ENCODE data around the gene GABRR3. TPM values are rescaled to one million over a fixed set of nuclear protein-coding genes. Genes with fewer than 3 reads are reported as not detected.

Gene GABRR3
- polyA plus RNA-seq, 1 donor from 2014 or later: not detected

DNA sequence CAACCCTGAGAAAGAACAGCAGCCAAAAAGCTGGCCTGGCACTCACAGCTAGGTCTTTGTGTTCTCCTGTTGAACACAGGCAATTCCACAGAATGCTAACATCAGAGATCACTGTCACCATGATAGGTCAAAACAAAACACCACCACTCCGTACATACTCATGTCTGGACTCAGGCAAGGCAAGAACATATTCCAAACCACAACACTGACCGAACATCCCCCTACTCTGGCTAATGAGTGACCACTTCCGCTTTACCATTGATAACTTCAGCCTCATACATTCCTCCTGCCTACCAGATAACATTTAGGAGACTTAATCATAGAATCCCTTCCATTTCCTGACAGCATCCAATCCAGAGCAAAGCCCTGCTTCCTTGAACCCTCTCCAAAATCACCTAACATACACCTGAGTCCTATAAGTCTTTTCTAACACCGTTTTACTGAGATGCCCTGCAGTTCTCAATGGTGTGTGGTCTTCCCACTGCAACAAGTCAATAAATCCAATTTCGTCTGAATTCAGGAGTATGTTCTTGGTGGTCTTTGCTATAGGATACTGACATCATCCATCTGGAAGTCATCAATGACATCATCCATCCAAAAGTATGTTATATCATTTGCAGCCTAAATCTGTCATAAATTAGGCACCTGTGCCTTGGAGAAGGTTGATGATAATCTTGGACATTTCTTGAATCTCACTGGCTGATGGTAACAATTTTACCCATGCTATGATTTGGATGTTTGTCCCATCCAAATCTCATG is 86.6 kb downstream of the GABRR3 start:
- no peaks in the 10 kb centered on the region for H3K36me3 ChIP-seq (ENCODE audit: insufficient read depth, low read length)
- H3K79me2 ChIP-seq (replicated peaks; ENCODE audit: insufficient read depth, low read length): no peaks in the 10 kb centered on the region
- H3K9me2 ChIP-seq (ENCODE audit: insufficient read depth, low read length): no peaks in the 10 kb centered on the region
- H3K27ac ChIP-seq (ENCODE audit: low read length): no peak overlapping the region
- H3K27me3 ChIP-seq (ENCODE audit: insufficient read depth, low read depth, low read length): no peaks in the 10 kb centered on the region
- TF ChIP-seq EZH2 (IDR thresholded peaks at IDR 0.05; ENCODE audit: borderline replicate concordance, insufficient read depth, low read length, poor library complexity, severe bottlenecking): no peak
- no peaks in the 10 kb centered on the region for H3K9me3 ChIP-seq (ENCODE audit: low read length)
- H3K9ac ChIP-seq (ENCODE audit: low read length): no peak overlapping the region
- H2AFZ ChIP-seq (ENCODE audit: low read depth, low read length): no peak overlapping the region
- no peak overlapping the region for H3K4me3 ChIP-seq (ENCODE audit: low read length)
- H3F3A ChIP-seq (ENCODE audit: insufficient read depth, low read length, poor library complexity, severe bottlenecking): no peaks in the 10 kb centered on the region
- H3K4me2 ChIP-seq (ENCODE audit: low read length): no peak overlapping the region
- no peaks in the 10 kb centered on the region for H4K20me1 ChIP-seq (ENCODE audit: insufficient read depth)

DNA sequence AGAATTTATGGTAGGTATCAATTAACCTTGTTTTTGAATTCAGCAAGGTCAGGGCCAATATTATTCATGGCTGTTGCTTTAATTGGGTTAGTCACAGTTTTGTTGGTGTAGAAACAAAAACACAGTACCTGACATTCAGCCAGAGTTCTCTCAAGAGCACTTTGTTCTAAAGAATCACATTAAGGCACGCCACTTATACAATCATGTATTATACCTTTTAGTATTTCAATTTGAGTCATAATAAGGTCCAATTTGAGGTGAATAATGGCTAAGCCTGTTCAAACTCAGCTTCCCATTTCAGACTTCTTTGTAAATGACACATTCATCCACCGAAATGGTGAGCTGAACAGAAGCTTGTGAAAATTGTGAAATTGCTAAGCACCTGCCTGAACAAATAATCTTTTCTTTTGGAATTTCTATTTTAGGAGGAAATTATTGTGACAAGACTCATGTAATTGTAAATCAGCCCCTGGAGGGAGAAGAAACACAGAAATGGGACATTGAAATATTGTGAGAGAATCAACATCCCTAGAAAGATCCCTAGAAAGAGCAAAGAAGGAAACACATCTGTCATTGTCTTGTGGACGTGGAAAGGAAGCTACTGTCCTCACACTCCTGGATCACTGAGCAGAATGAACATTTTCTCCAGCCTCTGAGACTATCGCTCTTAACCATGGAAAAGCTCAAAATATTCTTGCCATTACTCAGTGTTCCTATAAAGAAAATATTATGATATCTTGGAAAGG is 92.1 kb downstream of the GABRR3 start:
- Histone ChIP-seq H3K36me3 (ENCODE audit: insufficient read depth, low read length) (no peaks in the 10 kb centered on the region), H3K9me2 (ENCODE audit: insufficient read depth, low read length) (no peaks in the 10 kb centered on the region), H3K79me2 (replicated peaks; ENCODE audit: insufficient read depth, low read length) (no peaks in the 10 kb centered on the region), H3K27ac (ENCODE audit: low read length) (no peak overlapping the region), H2AFZ (ENCODE audit: low read depth, low read length) (no peak overlapping the region), H4K20me1 (ENCODE audit: insufficient read depth) (no peaks in the 10 kb centered on the region), H3K4me2 (ENCODE audit: low read length) (no peak overlapping the region), H3K27me3 (ENCODE audit: insufficient read depth, low read depth, low read length) (no peaks in the 10 kb centered on the region), H3K9me3 (ENCODE audit: low read length) (no peaks in the 10 kb centered on the region), H3K4me3 (ENCODE audit: low read length) (no peak overlapping the region), H3K9ac (ENCODE audit: low read length) (no peak overlapping the region), H3F3A (ENCODE audit: insufficient read depth, low read length, poor library complexity, severe bottlenecking) (no peaks in the 10 kb centered on the region)
- TF ChIP-seq EZH2 (IDR thresholded peaks at IDR 0.05; ENCODE audit: borderline replicate concordance, insufficient read depth, low read length, poor library complexity, severe bottlenecking) (no peak), SMC3 (conservative IDR thresholded peaks at IDR 0.05; ENCODE audit: poor library complexity) (no peak), RAD21 (conservative IDR thresholded peaks at IDR 0.05) (no peak), MXI1 (conservative IDR thresholded peaks at IDR 0.05; ENCODE audit: poor library complexity, severe bottlenecking) (no peak), POLR2AphosphoS5 (IDR thresholded peaks at IDR 0.05) (no peak), TAF1 (IDR thresholded peaks at IDR 0.05; ENCODE audit: low read depth) (no peak), EP300 (conservative IDR thresholded peaks at IDR 0.05; ENCODE audit: poor library complexity, severe bottlenecking) (no peak)
- TF ChIP-seq, protein P1, sequence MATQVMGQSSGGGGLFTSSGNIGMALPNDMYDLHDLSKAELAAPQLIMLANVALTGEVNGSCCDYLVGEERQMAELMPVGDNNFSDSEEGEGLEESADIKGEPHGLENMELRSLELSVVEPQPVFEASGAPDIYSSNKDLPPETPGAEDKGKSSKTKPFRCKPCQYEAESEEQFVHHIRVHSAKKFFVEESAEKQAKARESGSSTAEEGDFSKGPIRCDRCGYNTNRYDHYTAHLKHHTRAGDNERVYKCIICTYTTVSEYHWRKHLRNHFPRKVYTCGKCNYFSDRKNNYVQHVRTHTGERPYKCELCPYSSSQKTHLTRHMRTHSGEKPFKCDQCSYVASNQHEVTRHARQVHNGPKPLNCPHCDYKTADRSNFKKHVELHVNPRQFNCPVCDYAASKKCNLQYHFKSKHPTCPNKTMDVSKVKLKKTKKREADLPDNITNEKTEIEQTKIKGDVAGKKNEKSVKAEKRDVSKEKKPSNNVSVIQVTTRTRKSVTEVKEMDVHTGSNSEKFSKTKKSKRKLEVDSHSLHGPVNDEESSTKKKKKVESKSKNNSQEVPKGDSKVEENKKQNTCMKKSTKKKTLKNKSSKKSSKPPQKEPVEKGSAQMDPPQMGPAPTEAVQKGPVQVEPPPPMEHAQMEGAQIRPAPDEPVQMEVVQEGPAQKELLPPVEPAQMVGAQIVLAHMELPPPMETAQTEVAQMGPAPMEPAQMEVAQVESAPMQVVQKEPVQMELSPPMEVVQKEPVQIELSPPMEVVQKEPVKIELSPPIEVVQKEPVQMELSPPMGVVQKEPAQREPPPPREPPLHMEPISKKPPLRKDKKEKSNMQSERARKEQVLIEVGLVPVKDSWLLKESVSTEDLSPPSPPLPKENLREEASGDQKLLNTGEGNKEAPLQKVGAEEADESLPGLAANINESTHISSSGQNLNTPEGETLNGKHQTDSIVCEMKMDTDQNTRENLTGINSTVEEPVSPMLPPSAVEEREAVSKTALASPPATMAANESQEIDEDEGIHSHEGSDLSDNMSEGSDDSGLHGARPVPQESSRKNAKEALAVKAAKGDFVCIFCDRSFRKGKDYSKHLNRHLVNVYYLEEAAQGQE (IDR thresholded peaks at IDR 0.05; ENCODE audit: borderline replicate concordance): no peak
- TF ChIP-seq, protein P2, sequence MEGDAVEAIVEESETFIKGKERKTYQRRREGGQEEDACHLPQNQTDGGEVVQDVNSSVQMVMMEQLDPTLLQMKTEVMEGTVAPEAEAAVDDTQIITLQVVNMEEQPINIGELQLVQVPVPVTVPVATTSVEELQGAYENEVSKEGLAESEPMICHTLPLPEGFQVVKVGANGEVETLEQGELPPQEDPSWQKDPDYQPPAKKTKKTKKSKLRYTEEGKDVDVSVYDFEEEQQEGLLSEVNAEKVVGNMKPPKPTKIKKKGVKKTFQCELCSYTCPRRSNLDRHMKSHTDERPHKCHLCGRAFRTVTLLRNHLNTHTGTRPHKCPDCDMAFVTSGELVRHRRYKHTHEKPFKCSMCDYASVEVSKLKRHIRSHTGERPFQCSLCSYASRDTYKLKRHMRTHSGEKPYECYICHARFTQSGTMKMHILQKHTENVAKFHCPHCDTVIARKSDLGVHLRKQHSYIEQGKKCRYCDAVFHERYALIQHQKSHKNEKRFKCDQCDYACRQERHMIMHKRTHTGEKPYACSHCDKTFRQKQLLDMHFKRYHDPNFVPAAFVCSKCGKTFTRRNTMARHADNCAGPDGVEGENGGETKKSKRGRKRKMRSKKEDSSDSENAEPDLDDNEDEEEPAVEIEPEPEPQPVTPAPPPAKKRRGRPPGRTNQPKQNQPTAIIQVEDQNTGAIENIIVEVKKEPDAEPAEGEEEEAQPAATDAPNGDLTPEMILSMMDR (IDR thresholded peaks at IDR 0.05; ENCODE audit: poor library complexity, severe bottlenecking): no peak

Measured in neural cell (in vitro differentiated cells).